ENCODE results near the gene THSD1.
A peak's percentile ranks its signal among the peaks of the same experiment; 100 is the strongest.

The THSD1 gene

DNA sequence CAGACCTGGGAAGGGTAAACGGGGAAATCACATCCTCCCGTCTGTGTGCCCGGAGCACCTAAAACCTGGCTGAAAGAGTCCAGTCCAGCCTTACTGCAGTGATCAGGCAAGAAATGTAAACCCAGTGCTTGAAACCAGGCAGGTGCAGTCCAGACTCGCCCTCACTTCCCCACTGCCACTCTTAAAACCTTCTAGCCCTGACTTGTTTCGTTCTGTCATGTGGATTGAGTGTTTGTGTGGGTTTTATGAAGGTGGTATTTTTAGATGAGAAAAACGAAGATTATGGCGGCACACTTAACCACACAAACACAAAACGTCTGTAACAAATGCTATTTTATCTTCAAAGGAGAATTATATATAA lies 48.5 kb upstream of the THSD1 start:
- peaks cover 65% of the 10 kb centered on the region for H3K79me2 ChIP-seq (ENCODE audit: low read length)
- TF ChIP-seq EZH2 (optimal IDR thresholded peaks at IDR 0.05; ENCODE audit: low read depth, low read length) (no peak), EZH2phosphoT487 (IDR thresholded peaks at IDR 0.05; ENCODE audit: low read length) (no peak)
- TF ChIP-seq, protein P1, sequence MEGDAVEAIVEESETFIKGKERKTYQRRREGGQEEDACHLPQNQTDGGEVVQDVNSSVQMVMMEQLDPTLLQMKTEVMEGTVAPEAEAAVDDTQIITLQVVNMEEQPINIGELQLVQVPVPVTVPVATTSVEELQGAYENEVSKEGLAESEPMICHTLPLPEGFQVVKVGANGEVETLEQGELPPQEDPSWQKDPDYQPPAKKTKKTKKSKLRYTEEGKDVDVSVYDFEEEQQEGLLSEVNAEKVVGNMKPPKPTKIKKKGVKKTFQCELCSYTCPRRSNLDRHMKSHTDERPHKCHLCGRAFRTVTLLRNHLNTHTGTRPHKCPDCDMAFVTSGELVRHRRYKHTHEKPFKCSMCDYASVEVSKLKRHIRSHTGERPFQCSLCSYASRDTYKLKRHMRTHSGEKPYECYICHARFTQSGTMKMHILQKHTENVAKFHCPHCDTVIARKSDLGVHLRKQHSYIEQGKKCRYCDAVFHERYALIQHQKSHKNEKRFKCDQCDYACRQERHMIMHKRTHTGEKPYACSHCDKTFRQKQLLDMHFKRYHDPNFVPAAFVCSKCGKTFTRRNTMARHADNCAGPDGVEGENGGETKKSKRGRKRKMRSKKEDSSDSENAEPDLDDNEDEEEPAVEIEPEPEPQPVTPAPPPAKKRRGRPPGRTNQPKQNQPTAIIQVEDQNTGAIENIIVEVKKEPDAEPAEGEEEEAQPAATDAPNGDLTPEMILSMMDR (IDR thresholded peaks at IDR 0.05; ENCODE audit: low read length), result no peak
- peak overlapping the region; percentile 96 for H3K9ac ChIP-seq (ENCODE audit: low read length)
- peak overlapping the region; percentile 79 for H3K4me2 ChIP-seq (ENCODE audit: low read depth, low read length)
- no peaks in the 10 kb centered on the region for H3K9me3 ChIP-seq (replicated peaks; ENCODE audit: insufficient read depth, low read length)
- no peaks in the 10 kb centered on the region; the same call in 1 of the 2 replicates for H3K36me3 ChIP-seq (replicated peaks; ENCODE audit: insufficient read depth, low read length)
- peak overlapping the region; percentile 83 for H3K4me3 ChIP-seq (ENCODE audit: low read length)
- H3K4me1 ChIP-seq (ENCODE audit: low read length), result no peaks in the 10 kb centered on the region
- H2AFZ ChIP-seq (ENCODE audit: low read length), result no peak overlapping the region
- H4K20me1 ChIP-seq (ENCODE audit: insufficient read depth, low read length), result no peaks in the 10 kb centered on the region; the same call in 1 of the 2 replicates
- peaks cover 25% of the 10 kb centered on the region for H3F3A ChIP-seq (ENCODE audit: insufficient read depth, low read length)
- no peaks in the 10 kb centered on the region for H3K9me2 ChIP-seq (replicated peaks; ENCODE audit: insufficient read depth, low read length)
- H3K27ac ChIP-seq (ENCODE audit: low read length), result peak overlapping the region; percentile 100
- no peaks in the 10 kb centered on the region for H3K27me3 ChIP-seq (replicated peaks; ENCODE audit: insufficient read depth, low read length)
- DNase-seq, result peak; percentile 79

DNA sequence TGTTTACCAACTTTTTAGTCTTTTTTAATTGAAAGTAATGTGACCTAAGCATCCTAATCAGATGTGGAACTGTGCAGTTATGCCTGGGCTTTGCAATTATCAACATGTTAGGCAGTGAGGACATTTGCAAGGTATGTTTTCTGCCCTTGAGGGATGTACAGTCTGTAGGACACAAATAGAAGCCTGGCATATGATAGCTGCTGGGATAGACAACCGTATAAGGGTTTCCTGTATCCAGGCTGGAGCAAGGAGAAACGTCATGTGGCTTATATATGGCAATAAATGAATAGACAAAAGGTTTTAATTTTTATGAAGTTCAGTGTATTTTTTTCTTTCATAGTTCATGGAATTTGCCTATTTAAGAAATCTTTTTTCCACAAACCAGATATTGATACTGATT lies 46.5 kb upstream of the THSD1 start:
- peaks cover 25% of the 10 kb centered on the region for H3F3A ChIP-seq (ENCODE audit: insufficient read depth, low read length)
- no peaks in the 10 kb centered on the region for H4K20me1 ChIP-seq (ENCODE audit: insufficient read depth, low read length)
- peaks cover 65% of the 10 kb centered on the region for H3K79me2 ChIP-seq (ENCODE audit: low read length)
- no peak overlapping the region for H3K27ac ChIP-seq (ENCODE audit: low read length)
- H3K27me3 ChIP-seq (replicated peaks; ENCODE audit: insufficient read depth, low read length), result no peaks in the 10 kb centered on the region
- H2AFZ ChIP-seq (ENCODE audit: low read length), result no peak overlapping the region
- no peaks in the 10 kb centered on the region for H3K9me3 ChIP-seq (replicated peaks; ENCODE audit: insufficient read depth, low read length)
- H3K4me1 ChIP-seq (ENCODE audit: low read length), result 0 out of 2 replicates have a peak, but pooled peaks cover 7% of the 10 kb centered on the region
- DNase-seq, result no peak
- TF ChIP-seq EZH2phosphoT487 (IDR thresholded peaks at IDR 0.05; ENCODE audit: low read length) (no peak), EZH2 (optimal IDR thresholded peaks at IDR 0.05; ENCODE audit: low read depth, low read length) (no peak)
- TF ChIP-seq, protein P1 (IDR thresholded peaks at IDR 0.05; ENCODE audit: low read length), result no peak
- no peak overlapping the region for H3K4me2 ChIP-seq (ENCODE audit: low read depth, low read length)
- H3K4me3 ChIP-seq (ENCODE audit: low read length), result no peak overlapping the region
- H3K36me3 ChIP-seq (replicated peaks; ENCODE audit: insufficient read depth, low read length), result no peaks in the 10 kb centered on the region; the same call in 1 of the 2 replicates
- no peaks in the 10 kb centered on the region for H3K9me2 ChIP-seq (replicated peaks; ENCODE audit: insufficient read depth, low read length)
- H3K9ac ChIP-seq (ENCODE audit: low read length), result no peak overlapping the region

DNA sequence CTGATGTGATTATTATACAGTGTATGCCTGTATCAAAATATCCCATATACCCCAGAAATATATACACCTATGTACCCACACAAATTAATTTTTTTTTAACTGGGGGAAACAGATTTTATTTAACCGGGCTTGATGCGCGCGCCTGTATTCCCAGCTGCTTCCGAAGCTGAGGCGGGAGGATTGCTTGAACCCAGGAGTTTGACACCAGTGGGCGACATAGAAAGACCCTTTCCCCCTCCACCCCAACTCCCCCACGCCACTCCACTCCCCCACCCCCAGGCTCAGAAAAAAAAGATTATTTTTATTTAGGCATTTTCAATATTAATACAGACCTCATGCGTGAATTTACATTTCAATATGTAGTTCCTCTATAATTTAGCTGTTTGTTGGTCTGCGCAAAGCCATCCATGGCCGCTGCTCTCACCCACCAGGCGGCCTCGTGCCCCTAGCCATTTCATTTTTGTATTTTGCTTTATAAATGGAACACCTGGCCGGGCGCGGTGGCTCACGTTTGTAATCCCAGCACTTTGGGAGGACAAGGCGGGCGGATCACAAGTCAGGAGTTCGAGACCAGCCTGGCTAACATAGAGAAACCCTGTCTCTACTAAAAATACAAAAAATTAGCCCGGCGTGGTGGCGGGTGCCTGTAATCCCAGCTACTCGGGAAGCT lies 45.3 kb upstream of the THSD1 start:
- no peaks in the 10 kb centered on the region for H4K20me1 ChIP-seq (ENCODE audit: insufficient read depth, low read length)
- H3K9me3 ChIP-seq (replicated peaks; ENCODE audit: insufficient read depth, low read length), result no peaks in the 10 kb centered on the region
- no peak for DNase-seq
- no peak overlapping the region for H3K27ac ChIP-seq (ENCODE audit: low read length)
- H3K9me2 ChIP-seq (replicated peaks; ENCODE audit: insufficient read depth, low read length), result no peaks in the 10 kb centered on the region
- no peak overlapping the region for H3K4me3 ChIP-seq (ENCODE audit: low read length)
- 0 out of 2 replicates have a peak, but pooled peaks cover 7% of the 10 kb centered on the region for H3K4me1 ChIP-seq (ENCODE audit: low read length)
- H3K9ac ChIP-seq (ENCODE audit: low read length), result no peak overlapping the region
- no peaks in the 10 kb centered on the region for H3K36me3 ChIP-seq (replicated peaks; ENCODE audit: insufficient read depth, low read length)
- H2AFZ ChIP-seq (ENCODE audit: low read length), result no peak overlapping the region
- peak overlapping the region; percentile 51; the same call in 1 of the 2 replicates for H3K4me2 ChIP-seq (ENCODE audit: low read depth, low read length)
- TF ChIP-seq, protein P1 (IDR thresholded peaks at IDR 0.05; ENCODE audit: low read length), result no peak
- H3F3A ChIP-seq (ENCODE audit: insufficient read depth, low read length), result peaks cover 25% of the 10 kb centered on the region
- no peaks in the 10 kb centered on the region for H3K27me3 ChIP-seq (replicated peaks; ENCODE audit: insufficient read depth, low read length)
- H3K79me2 ChIP-seq (ENCODE audit: low read length), result peaks cover 59% of the 10 kb centered on the region
